Neural progenitor cell (in vitro differentiated cells): ENCODE data around the gene OGG1. TPM values are rescaled to one million over a fixed set of nuclear protein-coding genes. Genes with fewer than 3 reads are reported as not detected.

ENCODE experiments used
- DNase-seq: peaks from one replicate; pipeline ENCODE4 v3.0.0-alpha.2; 2016; ENCODE audit warnings: low spot score
- H2AFZ ChIP-seq: fragments of 200-600 bp; sonication (generic); replicated peaks from 2 replicates; pipeline ENCODE4 v1.6.1; 2016; ENCODE audit warnings: antibody characterized with exemption
- H3F3A ChIP-seq: fragments of 200-600 bp; sonication (generic); 2 replicates; pipeline ENCODE4 v1.6.1; 2016; ENCODE audit warnings: antibody characterized with exemption, low read depth
- H3K27ac ChIP-seq: fragments of 200-600 bp; sonication (generic); 2 replicates; pipeline ENCODE4 v1.5.1; 2016; ENCODE audit warnings: mild to moderate bottlenecking
- H3K27me3 ChIP-seq: fragments of 200-600 bp; sonication (generic); 2 replicates; pipeline ENCODE4 v1.6.1; 2016; ENCODE audit warnings: mild to moderate bottlenecking, moderate library complexity
- H3K36me3 ChIP-seq: fragments of 200-600 bp; sonication (generic); 2 replicates; pipeline ENCODE4 v1.5.1; 2016
- H3K4me1 ChIP-seq: fragments of 200-600 bp; sonication (generic); 2 replicates; pipeline ENCODE4 v1.6.1; 2016; ENCODE audit warnings: mixed run types
- H3K4me2 ChIP-seq: fragments of 200-600 bp; sonication (generic); 2 replicates; pipeline ENCODE4 v1.6.1; 2016
- H3K4me3 ChIP-seq: fragments of 200-600 bp; sonication (generic); 2 replicates; pipeline ENCODE4 v1.5.1; 2016
- H3K79me2 ChIP-seq: fragments of 200-600 bp; sonication (generic); 2 replicates; pipeline ENCODE4 v1.6.1; 2016; ENCODE audit warnings: low read depth
- H3K9ac ChIP-seq: fragments of 200-600 bp; sonication (generic); 2 replicates; pipeline ENCODE4 v1.6.1; 2016
- H3K9me3 ChIP-seq: fragments of 200-600 bp; sonication (generic); 2 replicates; pipeline ENCODE4 v1.5.1; 2016; ENCODE audit warnings: low read depth
- H4K20me1 ChIP-seq: fragments of 200-600 bp; sonication (generic); 2 replicates; pipeline ENCODE4 v1.6.1; 2016; ENCODE audit warnings: low read depth
- H3K27ac Mint-ChIP-seq: 3 replicates; pipeline ENCODE4 v1.8.0; 2021; ENCODE audit warnings: mixed read lengths
- H3K27me3 Mint-ChIP-seq: 2 replicates; pipeline ENCODE4 v1.8.0; 2022; ENCODE audit warnings: low read depth, mild to moderate bottlenecking, inconsistent platforms, moderate library complexity, mixed read lengths; ENCODE audit not compliant: insufficient read depth
- H3K36me3 Mint-ChIP-seq: 3 replicates; pipeline ENCODE4 v1.8.0; 2021; ENCODE audit warnings: mixed read lengths
- H3K4me1 Mint-ChIP-seq: 3 replicates; pipeline ENCODE4 v1.8.0; 2021; ENCODE audit warnings: mixed read lengths
- H3K4me3 Mint-ChIP-seq: 3 replicates; pipeline ENCODE4 v1.8.0; 2021; ENCODE audit warnings: mild to moderate bottlenecking, moderate library complexity, mixed read lengths
- H3K9me3 Mint-ChIP-seq: 3 replicates; pipeline ENCODE4 v1.8.0; 2020; ENCODE audit warnings: mixed read lengths
- CTCF ChIP-seq: fragments of 200-600 bp; sonication (generic); IDR thresholded peaks from 2 replicates; pipeline ENCODE4 v1.5.1; 2017; ENCODE audit warnings: antibody characterized with exemption, mild to moderate bottlenecking
- EZH2 ChIP-seq: fragments of 200-600 bp; sonication (generic); IDR thresholded peaks from 2 replicates; pipeline ENCODE4 v1.6.1; 2017; ENCODE audit warnings: antibody characterized with exemption, mild to moderate bottlenecking, moderate library complexity
- EZH2phosphoT487 ChIP-seq: fragments of 200-600 bp; sonication (generic); IDR thresholded peaks from 2 replicates; pipeline ENCODE4 v1.6.1; 2017; ENCODE audit warnings: antibody characterized with exemption
- total RNA-seq: library from RNA; depleted of rRNA; stranded (reverse); fragments of >200 nt; gene quantifications from 2 replicates; pipeline ENCODE4 v1.2.3, GENCODE V29; 2015; ENCODE audit warnings: low replicate concordance

Gene OGG1
- total RNA-seq, 1 donor from 2014 or later, result 15.8 TPM

- Histone ChIP-seq H3K9me3 (no peaks in the 10 kb centered on the region), H3K36me3 (no peaks in the 10 kb centered on the region), H4K20me1 (no peaks in the 10 kb centered on the region), H3K79me2 (no peaks in the 10 kb centered on the region), H3K9ac (no peak overlapping the region), H3K27me3 (peaks cover 3% of the 10 kb centered on the region), H3K4me1 (peaks cover 8% of the 10 kb centered on the region), H3K4me3 (no peak overlapping the region), H2AFZ (no peak overlapping the region), H3K27ac (no peak overlapping the region), H3F3A (no peaks in the 10 kb centered on the region), H3K4me2 (no peak overlapping the region)
- Mint-ChIP-seq H3K27me3 (peaks cover 13% of the 10 kb centered on the region), H3K36me3 (no peaks in the 10 kb centered on the region), H3K4me1 (no peaks in the 10 kb centered on the region), H3K27ac (no peak overlapping the region), H3K4me3 (no peak overlapping the region), H3K9me3 (no peaks in the 10 kb centered on the region)
- DNase-seq, result no peak
- TF ChIP-seq EZH2phosphoT487 (no peak), EZH2 (no peak), CTCF (no peak)
Observed at GRCh38 chr3:9713142-9713541, 36.6 kb upstream of the OGG1 start.

GRCh38 chr3:9715136-9715535, 34.6 kb upstream of the OGG1 start:
- peaks cover 13% of the 10 kb centered on the region for H3K27me3 Mint-ChIP-seq

GRCh38 chr3:9715764-9716437, 33.9 kb upstream of the OGG1 start:
- H4K20me1 ChIP-seq, result no peaks in the 10 kb centered on the region
- H3K36me3 ChIP-seq, result no peaks in the 10 kb centered on the region
- TF ChIP-seq EZH2phosphoT487 (no peak), CTCF (peak; percentile 27)
- H3K9me3 ChIP-seq, result no peaks in the 10 kb centered on the region
- Mint-ChIP-seq H3K27ac (no peak overlapping the region), H3K27me3 (peaks cover 11% of the 10 kb centered on the region), H3K4me1 (no peaks in the 10 kb centered on the region), H3K4me3 (no peak overlapping the region), H3K36me3 (no peaks in the 10 kb centered on the region), H3K9me3 (no peaks in the 10 kb centered on the region)
- H3K9ac ChIP-seq, result no peak overlapping the region
- DNase-seq, result peak; percentile 18
- no peak overlapping the region for H3K27ac ChIP-seq
- no peaks in the 10 kb centered on the region for H3F3A ChIP-seq
- no peak overlapping the region for H3K4me2 ChIP-seq
- H2AFZ ChIP-seq, result no peak overlapping the region
- H3K4me1 ChIP-seq, result peaks cover 8% of the 10 kb centered on the region
- H3K79me2 ChIP-seq, result no peaks in the 10 kb centered on the region
- peaks cover 6% of the 10 kb centered on the region for H3K27me3 ChIP-seq
- no peak overlapping the region for H3K4me3 ChIP-seq

More at GRCh38 chr3:9715136-9715535, 34.6 kb upstream of the OGG1 start:
- no peak for TF ChIP-seq EZH2
- no peak for TF ChIP-seq CTCF
- no peak for TF ChIP-seq EZH2phosphoT487
- no peak overlapping the region for H3K27ac Mint-ChIP-seq
- Histone ChIP-seq H3K4me3 (no peak overlapping the region), H3K27ac (no peak overlapping the region), H3K9me3 (no peaks in the 10 kb centered on the region), H3K79me2 (no peaks in the 10 kb centered on the region), H3K9ac (no peak overlapping the region), H2AFZ (peak overlapping the region; percentile 55), H3K4me2 (peak overlapping the region; percentile 37), H3F3A (no peaks in the 10 kb centered on the region), H3K27me3 (peaks cover 3% of the 10 kb centered on the region), H3K36me3 (no peaks in the 10 kb centered on the region), H3K4me1 (peaks cover 8% of the 10 kb centered on the region), H4K20me1 (no peaks in the 10 kb centered on the region)
- H3K36me3 Mint-ChIP-seq, result no peaks in the 10 kb centered on the region
- DNase-seq, result peak; percentile 80
- H3K4me3 Mint-ChIP-seq, result no peak overlapping the region
- no peaks in the 10 kb centered on the region for H3K4me1 Mint-ChIP-seq
- H3K9me3 Mint-ChIP-seq, result no peaks in the 10 kb centered on the region
